Breast epithelium (tissue), 3 donors: Measurements from ENCODE around the gene HOXB13.

Experiments used
- POLR2A ChIP-seq: fragments of 450-650 bp; IDR thresholded peaks from one replicate; pipeline ENCODE4 v1.6.1; 2016; ENCODE audit warnings: antibody characterized with exemption, mild to moderate bottlenecking, moderate library complexity
- POLR2AphosphoS5 ChIP-seq, 3 donors: sonication (generic); formaldehyde crosslinking; IDR thresholded peaks; one replicate each; pipeline ENCODE4 v1.6.1; 2017; ENCODE audit warnings: antibody characterized with exemption in 3 of 3
- TF ChIP-seq, protein P1 (sequence below), 3 donors: fragments of 450-650 bp; IDR thresholded peaks; one replicate each; pipeline ENCODE4 v1.5.1; 2016 to 2017; ENCODE audit warnings: antibody characterized with exemption in 3 of 3, mild to moderate bottlenecking in 3 of 3, moderate library complexity in 3 of 3

GRCh38 chr17:48711128-48711527 is 17.4 kb downstream of the HOXB13 start:
- TF ChIP-seq POLR2AphosphoS5 (IDR thresholded peaks at IDR 0.05) (no peak), POLR2A (no peak)
- TF ChIP-seq, protein P1, sequence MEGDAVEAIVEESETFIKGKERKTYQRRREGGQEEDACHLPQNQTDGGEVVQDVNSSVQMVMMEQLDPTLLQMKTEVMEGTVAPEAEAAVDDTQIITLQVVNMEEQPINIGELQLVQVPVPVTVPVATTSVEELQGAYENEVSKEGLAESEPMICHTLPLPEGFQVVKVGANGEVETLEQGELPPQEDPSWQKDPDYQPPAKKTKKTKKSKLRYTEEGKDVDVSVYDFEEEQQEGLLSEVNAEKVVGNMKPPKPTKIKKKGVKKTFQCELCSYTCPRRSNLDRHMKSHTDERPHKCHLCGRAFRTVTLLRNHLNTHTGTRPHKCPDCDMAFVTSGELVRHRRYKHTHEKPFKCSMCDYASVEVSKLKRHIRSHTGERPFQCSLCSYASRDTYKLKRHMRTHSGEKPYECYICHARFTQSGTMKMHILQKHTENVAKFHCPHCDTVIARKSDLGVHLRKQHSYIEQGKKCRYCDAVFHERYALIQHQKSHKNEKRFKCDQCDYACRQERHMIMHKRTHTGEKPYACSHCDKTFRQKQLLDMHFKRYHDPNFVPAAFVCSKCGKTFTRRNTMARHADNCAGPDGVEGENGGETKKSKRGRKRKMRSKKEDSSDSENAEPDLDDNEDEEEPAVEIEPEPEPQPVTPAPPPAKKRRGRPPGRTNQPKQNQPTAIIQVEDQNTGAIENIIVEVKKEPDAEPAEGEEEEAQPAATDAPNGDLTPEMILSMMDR (IDR thresholded peaks at IDR 0.05): no peak
